Panc1 (cell line): Measurements from ENCODE around the gene EIF4G3.

Experiments
- POLR2AphosphoS5 ChIP-seq: IDR thresholded peaks from 2 replicates; pipeline ENCODE4 v1.6.1; 2012; ENCODE audit warnings: mild to moderate bottlenecking, low read depth, low read length, moderate library complexity
- SIN3A ChIP-seq: IDR thresholded peaks from 2 replicates; pipeline ENCODE4 v1.6.1; 2012; ENCODE audit warnings: low read depth, mild to moderate bottlenecking, low read length, moderate library complexity, borderline replicate concordance; ENCODE audit not compliant: insufficient read depth
- TCF7L2 ChIP-seq: IDR thresholded peaks from 2 replicates; pipeline ENCODE4 v1.6.1; 2011; ENCODE audit warnings: mild to moderate bottlenecking, low read depth, low read length, inconsistent platforms
- TF ChIP-seq, protein P1 (sequence below): fragments of 450-650 bp; IDR thresholded peaks from 2 replicates; pipeline ENCODE4 v1.5.1; 2017; ENCODE audit warnings: mild to moderate bottlenecking

DNA sequence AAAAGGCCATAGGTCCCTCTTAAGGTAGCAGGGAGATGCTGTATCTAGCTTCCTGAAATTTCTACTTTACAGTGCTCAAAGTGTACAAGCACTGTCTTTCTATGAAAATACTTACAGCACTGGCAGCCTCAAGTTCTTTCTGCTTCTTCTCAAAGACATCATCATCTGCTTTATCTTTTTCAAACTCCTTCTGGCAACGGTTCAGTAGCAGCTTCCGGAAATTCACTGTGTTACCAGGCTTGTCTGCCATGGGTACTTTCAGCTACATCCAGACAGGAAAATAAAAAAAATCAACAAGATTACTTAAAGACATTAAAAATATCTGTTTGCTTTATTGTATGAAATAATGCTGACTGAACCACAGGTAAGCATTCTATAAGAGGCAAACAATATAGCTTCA lies 311.7 kb downstream of the EIF4G3 start:
- TF ChIP-seq, protein P1, sequence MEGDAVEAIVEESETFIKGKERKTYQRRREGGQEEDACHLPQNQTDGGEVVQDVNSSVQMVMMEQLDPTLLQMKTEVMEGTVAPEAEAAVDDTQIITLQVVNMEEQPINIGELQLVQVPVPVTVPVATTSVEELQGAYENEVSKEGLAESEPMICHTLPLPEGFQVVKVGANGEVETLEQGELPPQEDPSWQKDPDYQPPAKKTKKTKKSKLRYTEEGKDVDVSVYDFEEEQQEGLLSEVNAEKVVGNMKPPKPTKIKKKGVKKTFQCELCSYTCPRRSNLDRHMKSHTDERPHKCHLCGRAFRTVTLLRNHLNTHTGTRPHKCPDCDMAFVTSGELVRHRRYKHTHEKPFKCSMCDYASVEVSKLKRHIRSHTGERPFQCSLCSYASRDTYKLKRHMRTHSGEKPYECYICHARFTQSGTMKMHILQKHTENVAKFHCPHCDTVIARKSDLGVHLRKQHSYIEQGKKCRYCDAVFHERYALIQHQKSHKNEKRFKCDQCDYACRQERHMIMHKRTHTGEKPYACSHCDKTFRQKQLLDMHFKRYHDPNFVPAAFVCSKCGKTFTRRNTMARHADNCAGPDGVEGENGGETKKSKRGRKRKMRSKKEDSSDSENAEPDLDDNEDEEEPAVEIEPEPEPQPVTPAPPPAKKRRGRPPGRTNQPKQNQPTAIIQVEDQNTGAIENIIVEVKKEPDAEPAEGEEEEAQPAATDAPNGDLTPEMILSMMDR: no peak
- TF ChIP-seq POLR2AphosphoS5 (no peak), SIN3A (no peak), TCF7L2 (no peak)
